GM21528 (cell line): ENCODE results near the gene AGAP5.
"Not testable (repeated sequence)": the region's sequence is repeated elsewhere in the genome, so short reads cannot be mapped to it uniquely, and the experiment has no call there.

Source experiments
- ATAC-seq: cut with Tn5 transposase; IDR thresholded peaks from one replicate; pipeline ENCODE4 v1.9.1; 2021; ENCODE audit warnings: mild to moderate bottlenecking, moderate library complexity; ENCODE audit not compliant: unreplicated experiment, low FRiP score

AGAP5 gene

GRCh38 chr10:73662705-73663104, 35.2 kb downstream of the AGAP5 start:
- ATAC-seq = not testable (repeated sequence)

- ATAC-seq = no peak
These were observed 42.0 kb downstream of the AGAP5 start, which contains the start of gene SYNPO2L for GRCh38 chr10:73655990-73656298. Gene SYNPO2L, minus strand, starts transcription at chr10:73656029. Its CDS starts 107 bp downstream, at chr10:73655922.

- no peak for ATAC-seq
These were observed 42.5 kb downstream of the AGAP5 start for GRCh38 chr10:73655257-73655989.

GRCh38 chr10:73653701-73654100, 44.2 kb downstream of the AGAP5 start:
- no peak for ATAC-seq

- no peak for ATAC-seq
These were observed 44.7 kb downstream of the AGAP5 start for GRCh38 chr10:73653195-73653594.

- no peak for ATAC-seq
These were observed 47.2 kb downstream of the AGAP5 start for GRCh38 chr10:73650537-73651331.

GRCh38 chr10:73649876-73650536, 47.9 kb downstream of the AGAP5 start:
- ATAC-seq = no peak

- ATAC-seq = no peak
These were observed 48.7 kb downstream of the AGAP5 start for GRCh38 chr10:73648975-73649829.

- no peak for ATAC-seq
These were observed 49.8 kb downstream of the AGAP5 start for GRCh38 chr10:73647875-73648651.

GRCh38 chr10:73647211-73647874, 50.6 kb downstream of the AGAP5 start:
- ATAC-seq = no peak

- no peak for ATAC-seq
These were observed 51.3 kb downstream of the AGAP5 start for GRCh38 chr10:73646598-73647041.

GRCh38 chr10:73645251-73645650, 52.7 kb downstream of the AGAP5 start:
- no peak for ATAC-seq

- ATAC-seq = no peak
These were observed 53.1 kb downstream of the AGAP5 start for GRCh38 chr10:73644767-73645166.

GRCh38 chr10:73644015-73644743, 53.7 kb downstream of the AGAP5 start:
- ATAC-seq = no peak

- ATAC-seq = no peak
These were observed 54.5 kb downstream of the AGAP5 start for GRCh38 chr10:73643362-73643761.

GRCh38 chr10:73641328-73642060, 56.4 kb downstream of the AGAP5 start, which contains the start of gene MYOZ1:
Gene MYOZ1, minus strand, starts transcription at chr10:73641474. Its CDS starts 1,457 bp downstream, at chr10:73640017.
- no peak for ATAC-seq

GRCh38 chr10:73639286-73639685, 58.6 kb downstream of the AGAP5 start:
- no peak for ATAC-seq

GRCh38 chr10:73635781-73636180, 62.1 kb downstream of the AGAP5 start:
- no peak for ATAC-seq
